ENCODE measurements around the gene CCDC127.

The CCDC127 gene

DNA sequence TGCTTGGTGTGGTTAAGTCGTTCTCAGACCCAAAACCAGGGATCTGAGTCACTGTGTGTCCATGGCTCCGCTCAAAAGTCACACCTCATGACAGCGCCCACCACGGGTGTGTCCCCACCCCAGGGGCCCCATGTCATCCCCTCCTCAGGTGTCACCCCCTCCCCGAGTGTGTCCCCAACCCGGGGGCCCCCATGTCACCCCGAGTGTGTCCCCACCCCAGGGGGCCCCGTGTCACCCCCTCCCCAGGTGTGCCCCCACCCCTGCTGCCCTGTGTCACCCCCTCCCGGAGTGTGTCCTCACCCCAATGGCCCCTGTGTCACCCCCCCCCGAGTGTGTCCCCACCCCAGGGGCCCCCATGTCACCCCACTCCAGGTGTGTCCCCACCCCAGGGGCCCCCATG, 21.6 kb downstream of the CCDC127 start:
- TF ChIP-seq CTCF (IDR thresholded peaks at IDR 0.05; ENCODE audit: insufficient read depth, low read depth, low read length, missing control alignments): no peak
- no peak for DNase-seq (ENCODE audit: low read depth)
- no peak overlapping the region for H3K4me3 ChIP-seq (ENCODE audit: low read depth, low read length)

DNA sequence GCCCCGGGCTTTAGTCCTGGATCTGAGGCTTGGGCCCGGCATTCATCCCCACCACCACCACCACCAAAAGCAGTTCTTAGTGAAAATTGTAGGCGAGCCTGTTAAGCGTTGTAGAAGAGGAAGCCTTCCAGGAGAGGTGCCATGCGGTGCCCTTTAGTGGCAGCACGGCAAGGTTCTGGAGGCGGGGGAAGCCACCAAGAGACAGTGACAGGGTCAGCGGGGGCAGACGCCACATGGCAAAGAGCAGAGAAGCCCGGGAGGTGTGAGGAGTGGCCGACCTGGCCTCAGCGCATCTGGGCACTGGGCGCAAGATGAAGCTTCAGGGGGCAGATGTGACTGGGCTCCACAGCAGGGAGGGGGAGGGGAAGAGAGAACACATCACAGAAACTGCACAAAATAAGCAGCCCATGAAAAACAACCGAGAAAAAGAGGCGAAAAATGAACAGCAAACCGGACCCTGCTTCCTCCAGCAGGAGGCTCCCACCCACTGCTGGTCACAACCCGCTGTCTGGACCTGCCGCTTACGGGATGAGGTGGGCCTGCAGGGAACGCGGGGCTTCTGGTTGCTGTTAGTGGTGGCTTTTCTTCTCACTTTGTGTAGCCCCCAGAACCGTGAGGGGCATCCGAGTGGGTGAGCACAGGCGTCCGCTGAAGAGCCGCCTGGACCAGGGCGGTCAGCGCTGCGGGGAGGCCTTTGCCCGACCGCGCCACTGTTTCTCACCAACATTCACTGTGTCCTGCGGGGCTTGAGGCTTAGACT, 22.4 kb downstream of the CCDC127 start:
- DNase-seq (ENCODE audit: low read depth): no peak
- H3K4me3 ChIP-seq (ENCODE audit: low read depth, low read length): no peak overlapping the region
- TF ChIP-seq CTCF (IDR thresholded peaks at IDR 0.05; ENCODE audit: insufficient read depth, low read depth, low read length, missing control alignments): no peak

- DNase-seq (ENCODE audit: low read depth): no peak
- no peak overlapping the region for H3K4me3 ChIP-seq (ENCODE audit: low read depth, low read length)
- TF ChIP-seq CTCF (IDR thresholded peaks at IDR 0.05; ENCODE audit: insufficient read depth, low read depth, low read length, missing control alignments): no peak
Measured at GRCh38 chr5:194603-195209, 23.2 kb downstream of the CCDC127 start.

DNA sequence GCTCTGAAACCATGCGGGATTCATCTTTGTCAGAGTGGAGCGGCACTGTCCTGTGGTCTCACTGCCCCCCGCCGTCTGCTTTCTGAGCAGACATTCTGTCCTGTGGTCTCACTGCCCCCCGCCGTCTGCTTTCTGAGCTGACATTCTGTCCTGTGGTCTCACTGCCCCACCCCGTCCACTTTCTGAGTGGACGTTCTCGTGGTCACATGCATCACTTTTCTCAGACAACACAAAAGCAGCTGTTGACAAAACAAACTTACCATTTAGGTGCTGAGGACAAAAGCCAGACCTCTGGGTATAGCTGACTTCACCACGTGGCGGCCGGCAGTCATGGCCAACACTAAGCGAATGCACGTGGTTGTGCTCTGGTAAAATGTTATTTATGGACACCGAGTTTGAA, 23.9 kb downstream of the CCDC127 start:
- TF ChIP-seq CTCF (IDR thresholded peaks at IDR 0.05; ENCODE audit: insufficient read depth, low read depth, low read length, missing control alignments): no peak
- H3K4me3 ChIP-seq (ENCODE audit: low read depth, low read length): no peak overlapping the region
- no peak for DNase-seq (ENCODE audit: low read depth)

- H3K4me3 ChIP-seq (ENCODE audit: low read depth, low read length): no peak overlapping the region
- DNase-seq (ENCODE audit: low read depth): no peak
- no peak for TF ChIP-seq CTCF (IDR thresholded peaks at IDR 0.05; ENCODE audit: insufficient read depth, low read depth, low read length, missing control alignments)
Measured at GRCh38 chr5:192970-193831, 24.8 kb downstream of the CCDC127 start.

DNA sequence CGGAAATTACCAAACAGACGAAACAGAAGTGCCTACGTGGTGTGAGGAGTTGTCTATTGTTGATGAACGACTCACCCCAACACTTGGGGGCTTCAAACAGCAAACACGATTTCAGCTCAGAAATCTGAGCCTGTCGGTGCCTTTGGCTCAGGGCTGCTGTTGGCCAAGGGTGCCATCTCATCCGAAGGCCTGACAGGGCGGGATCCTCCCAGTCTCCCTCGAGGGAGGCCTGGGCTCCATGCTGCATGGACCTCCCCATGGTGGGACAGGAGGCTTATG, 25.3 kb downstream of the CCDC127 start:
- TF ChIP-seq CTCF (IDR thresholded peaks at IDR 0.05; ENCODE audit: insufficient read depth, low read depth, low read length, missing control alignments): no peak
- no peak for DNase-seq (ENCODE audit: low read depth)
- no peak overlapping the region for H3K4me3 ChIP-seq (ENCODE audit: low read depth, low read length)

Data from GM12865 (cell line).